ENCODE results near the gene ELMO1.

- TF ChIP-seq POLR2A (IDR thresholded peaks at IDR 0.05; ENCODE audit: low read length) (no peak), GATA1 (IDR thresholded peaks at IDR 0.05; ENCODE audit: low read depth, low read length) (no peak)
Observed at GRCh38 chr7:37467002-37467401, 18.3 kb upstream of the ELMO1 start.
